Gastroesophageal sphincter (tissue), 3 donors: ENCODE data around the gene AKAP6.

Experiments
- CTCF ChIP-seq, 4 experiments: fragments of 200-600 bp in 2 of 4; fragments of 450-650 bp in 2 of 4; sonication (generic) in 1 of 4; IDR thresholded peaks; one replicate each; pipeline ENCODE4 v1.5.1; 2017 to 2019; ENCODE audit warnings: antibody characterized with exemption in 4 of 4, mild to moderate bottlenecking in 2 of 4, moderate library complexity in 2 of 4
- POLR2A ChIP-seq, 2 donors: fragments of 450-650 bp; IDR thresholded peaks; one replicate each; pipeline ENCODE4 v1.6.1; 2017; ENCODE audit warnings: antibody characterized with exemption in 2 of 2, mild to moderate bottlenecking in 2 of 2, moderate library complexity in 1 of 2

GRCh38 chr14:32363761-32364160 lies 34.7 kb downstream of the AKAP6 start:
- TF ChIP-seq POLR2A (IDR thresholded peaks at IDR 0.05): no peak
- no peak for TF ChIP-seq CTCF (IDR thresholded peaks at IDR 0.05)
